NCI-H2107 (cell line): ENCODE data around the gene FOXRED1.

ENCODE experiments used
- DNase-seq: peaks from one replicate; lab custom pipeline; 2025; lab: John Stamatoyannopoulos, UW

Gene FOXRED1

DNA sequence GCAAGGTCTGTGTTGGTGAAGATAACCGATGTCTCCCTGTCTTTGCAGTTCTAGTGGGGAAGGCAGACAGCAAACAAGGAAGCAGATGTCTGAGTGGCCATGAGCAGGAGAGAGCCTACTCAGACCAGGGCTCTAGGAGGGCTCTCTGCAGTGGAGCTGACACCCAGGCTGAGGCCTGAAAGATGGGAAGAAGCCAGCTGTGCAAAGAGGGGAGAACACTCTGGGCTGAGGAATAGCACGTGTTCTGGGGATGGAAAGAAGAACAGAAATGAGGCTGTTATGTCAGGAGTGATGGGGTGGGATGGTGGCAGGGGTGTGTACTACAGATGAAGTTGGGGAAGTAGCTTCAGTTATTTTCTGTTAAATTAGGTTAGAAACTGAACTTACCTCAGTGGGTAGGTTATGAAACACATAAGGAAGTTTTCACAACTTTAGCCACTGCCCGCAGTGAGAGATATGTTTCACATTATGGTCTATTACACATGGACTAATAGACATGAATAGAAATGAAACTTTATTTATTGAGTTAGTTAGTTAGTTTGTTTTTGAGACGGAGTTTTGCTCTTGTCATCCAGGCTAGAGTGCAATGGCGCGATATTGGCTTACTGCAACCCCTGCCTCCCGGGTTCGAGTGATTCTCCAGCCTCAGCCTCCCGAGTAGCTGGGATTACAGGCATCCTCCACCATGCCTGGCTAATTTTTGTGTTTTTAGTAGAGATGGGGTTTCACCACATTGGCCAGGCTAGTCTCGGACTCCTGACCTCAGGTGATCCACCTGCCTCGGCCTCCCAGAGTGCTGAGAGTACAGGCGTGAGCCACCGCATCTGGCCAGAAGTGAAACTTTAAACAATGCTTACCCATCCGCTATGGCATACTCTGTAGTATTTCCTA lies 42.7 kb downstream of the FOXRED1 start:
- DNase-seq: no peak

DNA sequence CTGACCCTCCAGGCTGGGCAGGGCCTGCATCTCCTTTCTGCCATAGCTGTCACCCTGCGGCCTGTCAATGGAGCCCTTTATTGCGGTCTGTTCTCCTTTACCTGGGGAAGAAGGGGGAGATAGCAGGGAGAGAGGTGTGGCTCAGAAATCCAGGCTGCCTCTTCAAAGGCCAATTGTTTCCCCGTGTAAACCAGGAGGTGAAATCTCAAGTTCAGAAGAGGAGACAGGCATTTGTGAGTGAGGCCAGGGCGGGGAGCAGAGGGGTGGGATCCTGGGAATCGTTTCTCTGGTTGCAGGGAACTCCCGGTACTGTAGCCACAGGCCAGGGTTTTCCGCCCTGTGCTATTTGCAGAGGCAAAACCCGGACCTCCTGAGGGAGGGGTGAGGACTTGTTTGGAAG lies 44.0 kb downstream of the FOXRED1 start:
- DNase-seq: no peak

DNA sequence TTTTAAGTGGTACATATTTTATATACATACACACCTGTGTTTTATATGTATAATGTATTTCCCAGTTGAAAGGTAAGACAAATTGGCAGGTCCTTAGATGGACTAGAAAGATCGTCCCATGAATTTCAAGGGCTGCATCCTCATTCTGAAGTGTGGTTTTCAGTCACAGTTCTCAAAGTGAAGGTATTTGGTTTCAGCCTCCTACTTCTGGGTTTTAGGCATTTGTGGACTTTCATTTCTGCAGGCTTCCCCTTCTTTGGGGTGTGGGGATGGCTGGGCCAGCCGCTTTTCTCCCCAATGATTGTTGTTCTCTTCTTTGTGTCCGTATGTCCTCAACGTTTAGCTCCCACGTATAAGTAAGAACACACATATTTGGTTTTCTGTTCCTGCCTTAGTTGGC lies 44.9 kb downstream of the FOXRED1 start:
- DNase-seq: no peak

DNA sequence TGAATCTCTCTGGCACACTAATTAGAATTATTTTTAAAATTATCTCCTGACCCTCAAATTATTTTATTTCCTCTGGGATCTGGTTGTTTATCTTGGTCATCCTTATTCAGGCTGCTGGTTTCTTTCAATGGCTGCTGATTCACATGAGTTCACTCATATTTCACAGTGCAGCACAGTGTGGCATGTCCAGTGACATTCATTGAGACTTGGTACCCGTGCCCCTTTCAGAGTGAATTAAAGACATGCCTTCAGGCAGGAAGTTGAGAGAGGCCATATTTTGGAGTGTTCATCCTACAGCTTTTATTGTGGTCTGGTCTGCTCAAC lies 48.4 kb downstream of the FOXRED1 start:
- DNase-seq: no peak

DNA sequence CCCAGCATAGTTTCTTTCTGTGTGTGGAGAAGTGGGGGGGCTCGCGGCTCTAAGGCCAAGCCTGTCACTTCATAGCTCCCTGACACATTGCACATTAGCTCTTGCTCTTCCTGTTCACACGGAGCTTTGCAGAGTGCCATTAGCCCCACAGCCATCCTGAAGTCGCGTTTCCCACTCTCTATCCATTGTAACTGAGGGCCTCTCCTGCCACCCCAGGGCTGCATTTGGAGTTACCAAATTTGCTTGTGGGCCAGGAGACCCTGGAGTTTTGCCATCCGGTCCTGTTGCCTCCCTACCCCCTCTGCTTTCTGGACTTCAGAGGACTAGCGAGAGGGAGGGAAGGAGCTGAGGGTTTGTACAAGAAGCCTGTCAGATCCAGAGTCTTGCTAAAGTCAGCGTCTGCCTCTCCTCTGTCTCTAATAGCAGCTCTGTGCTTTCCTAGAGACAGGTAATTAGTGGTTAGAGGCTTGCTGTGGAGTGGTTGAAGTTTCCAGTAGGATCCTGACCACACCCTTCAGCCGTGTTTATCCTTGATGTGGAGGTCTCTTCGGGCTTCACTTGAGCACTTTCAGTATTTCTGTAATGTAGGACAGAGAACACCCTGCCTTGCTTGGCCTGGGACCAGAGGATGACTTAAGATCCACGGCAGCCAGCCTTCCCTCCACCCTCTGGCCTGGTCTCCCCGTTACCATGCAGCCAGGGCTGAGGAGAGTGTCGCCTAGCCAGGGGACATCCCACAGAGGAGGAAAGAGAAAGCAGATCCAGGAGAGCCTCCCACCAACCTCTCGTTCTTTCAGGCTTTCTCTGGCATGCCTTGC lies 49.0 kb downstream of the FOXRED1 start:
- peak; percentile 55 for DNase-seq

DNA sequence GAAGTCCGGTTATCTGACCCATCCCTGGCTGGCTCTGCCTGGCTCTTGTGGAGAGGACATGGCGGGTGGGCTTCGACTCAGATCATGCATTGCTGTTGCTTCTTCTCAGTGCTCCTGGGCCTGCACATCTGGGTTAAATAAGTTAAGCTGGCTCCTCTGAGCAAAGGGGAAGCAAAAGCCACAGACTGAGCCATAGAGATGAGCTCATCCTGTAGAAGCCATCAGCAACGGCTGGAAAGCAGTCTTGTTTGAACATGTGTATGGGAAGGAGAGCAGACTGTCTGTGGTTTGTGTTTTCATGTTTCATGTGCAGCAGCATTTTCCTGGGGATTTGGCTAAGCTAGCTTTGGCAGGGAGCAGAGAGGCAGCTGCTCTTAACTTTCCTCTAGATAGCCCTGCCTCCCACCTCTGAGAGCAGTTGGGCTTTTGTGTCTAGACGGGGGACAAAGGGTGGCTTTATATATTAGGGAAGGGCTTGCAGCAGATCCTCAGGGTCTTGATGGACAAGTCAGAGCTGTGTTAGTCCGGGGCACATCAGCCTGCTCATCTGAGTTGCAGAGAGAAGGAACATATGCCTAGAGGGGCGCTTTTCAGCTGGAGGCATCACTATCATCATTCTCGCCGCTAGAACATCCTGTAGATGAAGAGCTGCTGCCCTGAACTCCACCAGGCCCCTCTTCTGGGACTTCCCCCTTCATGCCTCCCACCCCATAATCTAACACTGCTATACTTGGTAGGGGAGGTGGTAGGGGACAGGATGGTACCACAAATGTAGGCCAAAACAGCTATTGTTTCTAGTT lies 49.8 kb downstream of the FOXRED1 start:
- no peak for DNase-seq

DNA sequence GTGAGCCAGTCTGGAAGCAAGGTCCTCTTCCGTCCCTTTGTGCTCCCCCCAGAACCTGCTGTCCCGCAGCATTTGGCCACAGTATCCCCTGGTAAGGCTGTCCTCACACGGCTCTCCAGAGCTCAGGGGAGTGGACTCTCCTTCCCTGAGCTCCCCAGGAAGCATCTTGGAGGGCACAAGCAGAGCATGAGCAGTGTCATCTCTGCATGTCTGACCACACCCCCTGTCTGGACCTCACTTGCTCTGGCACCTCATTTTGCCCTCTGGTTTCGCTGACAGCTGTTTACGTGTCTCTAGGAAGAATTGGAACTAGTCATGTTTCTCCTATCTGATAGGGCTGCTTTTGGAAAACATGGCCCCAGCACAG lies 50.4 kb downstream of the FOXRED1 start:
- DNase-seq: no peak

DNA sequence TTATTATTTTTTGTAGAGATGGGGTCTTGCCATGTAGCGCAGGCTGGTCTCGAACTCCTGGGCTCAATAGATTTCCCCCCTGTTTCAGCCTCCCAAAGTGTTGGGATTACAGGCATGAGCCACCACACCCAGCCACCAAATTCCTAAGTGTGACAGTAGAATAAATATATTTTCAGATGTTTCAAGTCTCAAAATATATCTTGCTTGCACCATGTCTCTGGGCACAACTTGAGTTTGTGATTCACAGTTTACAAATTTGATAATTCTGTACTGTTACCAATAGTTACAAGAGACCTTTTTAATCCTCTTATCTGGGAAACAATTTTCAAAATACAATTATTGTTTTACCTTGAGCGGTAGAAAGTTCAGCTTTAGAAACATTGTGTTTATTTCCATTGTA lies 54.0 kb downstream of the FOXRED1 start:
- DNase-seq: no peak

DNA sequence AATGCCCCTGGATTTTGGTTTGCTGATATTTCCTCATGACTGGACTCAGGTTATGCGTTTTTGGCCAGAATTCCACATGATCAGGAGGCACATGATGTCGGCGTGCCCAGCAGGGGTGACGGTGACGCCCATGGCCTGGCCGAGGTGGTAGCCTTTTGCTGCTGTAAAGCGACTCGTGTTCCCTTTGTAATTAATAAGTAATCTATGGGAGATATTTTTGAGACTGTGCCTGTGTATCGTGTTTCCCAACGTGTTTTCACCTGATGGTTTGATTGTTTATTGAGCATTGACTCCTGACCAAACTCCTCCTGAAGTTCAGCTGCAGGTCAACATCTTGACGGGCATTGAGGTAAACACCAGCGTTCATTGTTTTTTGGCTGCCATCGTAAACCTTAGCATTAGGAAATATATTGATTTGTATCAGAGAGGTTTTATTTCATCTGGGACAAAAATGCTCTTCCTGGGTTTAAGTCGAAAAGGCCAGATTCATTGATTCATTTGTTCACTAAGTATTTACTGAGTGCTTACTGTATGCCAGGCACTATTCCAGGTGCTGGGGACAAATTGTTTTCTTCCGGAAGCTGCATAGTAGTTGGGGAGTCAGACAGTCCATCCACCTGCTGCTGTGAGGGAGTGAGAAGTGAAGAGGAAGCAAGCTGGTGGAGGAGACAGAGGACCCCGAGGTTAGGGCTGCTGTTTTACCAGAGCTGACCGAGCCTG lies 58.5 kb downstream of the FOXRED1 start:
- DNase-seq: no peak
